ENCODE results near the gene C10orf90.
"Not testable (repeated sequence)": the region's sequence is repeated elsewhere in the genome, so short reads cannot be mapped to it uniquely, and the experiment has no call there.

The C10orf90 gene

DNA sequence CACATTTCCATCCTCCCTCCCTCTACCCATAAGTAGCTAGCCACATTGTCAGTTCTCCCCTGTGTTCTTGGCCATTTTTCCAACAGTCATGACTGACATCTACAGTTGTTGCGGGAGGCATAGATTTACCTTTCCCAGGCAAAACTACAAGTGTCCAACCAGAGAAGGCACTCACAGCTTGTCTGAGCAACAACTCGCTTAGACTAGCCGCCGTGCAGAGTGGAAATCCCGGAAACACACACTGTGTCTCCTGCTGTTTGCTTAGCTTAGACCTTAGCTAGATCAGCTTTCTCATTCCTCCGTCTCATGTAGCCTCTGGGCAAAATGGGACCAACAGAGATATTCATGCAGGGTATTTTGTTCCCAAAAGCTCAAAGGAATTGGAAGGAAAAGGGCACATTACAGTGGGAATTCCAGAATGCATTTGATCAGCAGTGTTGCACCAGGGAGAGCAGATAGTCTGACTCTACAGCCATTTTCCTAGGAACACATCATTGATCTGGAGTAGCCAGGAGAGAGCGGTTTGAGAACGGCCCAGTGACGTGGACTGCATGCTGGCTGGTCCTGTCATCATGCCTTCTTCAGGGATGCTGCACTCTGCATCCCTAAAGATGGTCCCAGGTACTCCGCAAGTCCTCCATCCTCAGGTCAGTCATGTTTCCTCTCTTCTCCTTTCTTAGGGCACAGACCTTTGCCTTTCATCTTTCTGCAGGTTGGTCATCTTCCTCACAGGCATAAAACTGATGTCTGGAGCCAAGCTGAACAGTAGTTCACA is 89.4 kb downstream of the C10orf90 start:
- DNase-seq: no peak

DNA sequence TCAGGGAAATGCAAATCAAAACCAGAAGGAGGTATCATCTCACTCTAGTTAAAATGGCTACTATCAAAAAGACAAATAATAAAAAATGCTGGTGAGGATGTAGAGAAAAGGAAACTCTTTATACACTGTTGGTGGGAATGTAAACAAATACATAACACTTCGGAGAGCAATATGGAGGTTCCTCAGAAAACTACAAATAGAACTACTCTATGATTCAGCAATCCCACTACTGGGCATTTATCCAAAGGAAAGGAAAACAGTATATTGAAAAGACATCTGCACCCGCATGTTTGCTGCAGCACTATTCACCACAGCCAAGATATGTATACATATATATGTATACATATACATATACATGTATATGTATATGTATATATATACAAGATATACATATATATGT is 94.2 kb downstream of the C10orf90 start:
- no peak for DNase-seq

DNA sequence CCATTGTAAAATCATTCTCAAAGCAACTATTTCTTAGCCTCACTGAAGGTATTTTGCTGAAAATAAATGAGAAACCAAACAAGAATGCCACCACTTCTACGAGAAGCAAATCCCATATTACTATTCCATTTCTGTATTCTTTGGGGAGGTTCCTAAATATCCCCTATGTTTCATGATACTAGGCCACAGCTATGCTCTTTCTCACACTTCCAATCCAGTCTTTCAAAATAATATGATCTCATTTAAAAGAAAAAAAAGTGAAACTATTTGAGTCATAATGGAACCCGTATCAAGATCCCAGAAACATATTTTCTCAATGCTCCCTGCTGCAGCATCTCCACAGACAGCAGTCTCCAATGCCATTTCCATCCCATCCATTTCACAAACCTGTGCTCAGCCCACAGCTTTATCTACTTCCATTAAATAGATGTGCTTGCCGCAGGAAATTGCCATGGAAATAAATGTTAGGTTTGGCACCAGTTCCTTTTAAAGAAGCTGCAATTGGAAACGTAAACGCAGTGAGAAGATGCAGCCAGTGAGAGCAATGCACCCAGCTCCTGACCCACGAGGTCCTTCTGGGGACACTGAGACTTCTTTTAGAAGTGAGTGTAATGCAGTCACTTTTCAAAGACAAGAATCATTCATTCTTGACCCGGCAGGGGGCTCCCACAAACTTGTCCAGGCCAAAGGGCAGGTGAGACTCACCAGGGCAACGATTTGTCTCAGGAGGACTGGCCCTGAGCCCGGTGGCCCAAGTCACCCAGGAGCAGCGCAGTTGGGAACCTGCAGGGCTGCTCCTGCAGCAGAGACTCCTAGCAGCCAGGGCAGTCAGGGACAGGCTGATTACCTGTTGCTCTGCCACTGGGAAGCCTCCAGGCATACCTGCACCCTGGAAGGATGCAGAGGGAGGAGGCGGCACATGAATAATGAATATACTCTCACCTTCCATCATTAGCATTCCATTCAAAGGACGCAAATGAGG is 99.6 kb downstream of the C10orf90 start:
- DNase-seq: no peak

DNA sequence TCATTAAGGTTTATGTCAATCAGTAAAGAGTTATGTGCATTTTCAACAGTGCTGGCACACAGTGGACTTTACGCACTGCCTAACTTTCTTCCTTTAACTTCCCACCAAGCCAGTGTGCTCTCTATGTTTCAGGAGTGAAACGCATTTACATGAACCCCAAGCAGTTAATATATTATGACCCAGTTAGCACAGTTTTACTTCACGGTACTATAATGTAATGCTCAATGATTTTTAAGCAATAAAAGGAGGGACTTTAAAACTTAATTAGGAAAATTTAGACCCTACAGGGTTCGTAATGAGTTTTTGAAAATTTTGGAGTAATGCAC is 100.3 kb downstream of the C10orf90 start:
- no peak for DNase-seq

DNA sequence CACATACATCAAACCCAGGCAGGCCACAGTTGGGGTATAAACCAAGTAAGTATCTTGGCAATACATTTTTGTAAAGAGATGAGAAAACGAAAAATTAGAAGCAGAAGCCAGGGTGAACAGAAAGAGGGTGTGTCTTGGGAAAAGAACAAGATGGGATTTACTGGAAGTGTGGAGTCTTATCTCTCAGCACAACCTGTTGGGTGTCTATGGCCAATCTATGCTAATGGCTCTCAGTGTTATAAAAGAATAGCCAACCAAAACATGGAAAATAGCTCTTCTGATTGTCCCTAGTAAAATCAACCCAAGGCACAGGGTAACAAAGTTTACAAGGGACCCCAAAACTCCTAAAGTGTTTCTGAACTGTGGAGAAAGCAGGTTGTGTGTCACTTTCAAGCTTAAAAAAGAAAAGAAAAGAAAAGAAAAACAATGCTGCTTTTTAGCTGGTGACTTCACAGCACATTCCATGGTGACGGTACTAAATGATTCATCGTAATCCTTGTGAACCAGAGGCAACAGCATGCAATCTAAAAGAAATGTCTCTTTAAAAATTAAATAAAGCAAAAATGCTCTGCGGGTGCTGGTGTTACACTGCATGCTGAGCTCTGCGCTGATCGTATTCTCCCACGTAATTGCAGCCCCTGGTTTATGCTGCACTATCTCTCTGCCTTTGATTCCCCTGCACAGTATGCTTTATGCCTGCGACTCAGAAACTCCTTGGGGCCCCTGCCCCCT is 100.8 kb downstream of the C10orf90 start:
- no peak for DNase-seq

DNA sequence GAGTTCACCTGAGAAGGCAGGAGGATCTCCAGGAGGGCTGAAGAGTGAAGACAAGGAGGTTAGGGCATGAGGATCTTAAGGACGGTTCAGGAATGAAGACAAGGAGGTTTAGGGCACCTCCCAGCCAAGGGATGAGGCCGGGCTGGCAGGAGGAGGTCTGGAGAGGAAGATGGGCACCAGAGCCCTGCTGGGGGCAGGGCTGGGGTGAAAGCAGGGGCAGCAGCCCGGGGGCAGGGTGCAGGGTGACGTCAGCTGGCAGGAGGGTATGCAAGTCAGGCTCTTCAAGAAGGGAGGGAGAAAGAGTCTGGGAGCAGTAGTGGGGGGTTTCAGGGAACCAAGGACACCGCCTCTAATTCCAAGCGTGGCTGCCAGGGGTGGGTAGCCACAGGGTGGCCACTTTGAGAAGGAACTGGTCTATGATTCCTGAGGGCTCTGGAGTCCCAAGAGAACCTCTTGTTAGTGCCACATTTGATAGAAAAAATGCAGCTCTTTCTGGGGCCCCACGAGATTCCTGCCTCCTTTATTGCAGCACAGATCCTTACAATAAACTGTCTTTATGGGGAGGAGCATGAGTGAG is 101.6 kb downstream of the C10orf90 start:
- no peak for DNase-seq

DNA sequence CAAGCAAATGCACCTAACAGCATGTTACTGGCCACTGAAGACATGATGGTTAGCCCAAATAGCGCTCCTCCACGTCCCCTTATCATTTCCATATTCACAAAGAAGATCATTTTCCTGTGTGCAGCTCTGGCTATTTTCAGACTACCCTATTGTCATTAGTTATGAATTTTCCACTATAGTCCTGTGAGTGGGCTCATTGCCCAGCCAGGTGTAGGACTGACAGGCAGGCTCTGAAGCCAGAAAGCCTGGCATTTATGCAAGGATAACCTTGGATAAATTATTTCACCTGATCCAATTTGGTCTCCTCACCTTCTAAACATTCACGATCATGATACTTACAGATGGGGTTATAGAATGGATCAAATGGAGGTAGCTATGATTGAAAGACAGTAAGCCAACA is 104.6 kb downstream of the C10orf90 start:
- no peak for DNase-seq

DNA sequence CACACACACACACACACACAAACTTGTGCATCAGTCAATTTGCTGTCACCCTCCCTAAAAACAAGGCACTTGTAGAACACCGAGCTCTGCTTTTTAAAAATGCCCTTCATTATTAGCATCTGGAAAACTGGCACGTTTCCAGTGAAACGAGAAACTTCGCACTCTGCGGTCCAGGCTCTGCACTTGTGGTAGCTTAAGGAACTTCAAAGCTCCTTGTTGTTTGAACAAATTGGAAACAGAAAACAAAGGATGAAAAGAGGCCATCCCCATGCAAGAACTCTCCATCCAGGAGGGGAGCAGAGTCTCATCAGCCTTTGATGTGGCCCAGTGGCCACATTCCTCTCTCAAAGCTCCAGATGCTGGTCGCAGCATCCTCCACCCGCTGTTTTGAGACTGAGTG is 105.1 kb downstream of the C10orf90 start:
- DNase-seq: no peak

DNA sequence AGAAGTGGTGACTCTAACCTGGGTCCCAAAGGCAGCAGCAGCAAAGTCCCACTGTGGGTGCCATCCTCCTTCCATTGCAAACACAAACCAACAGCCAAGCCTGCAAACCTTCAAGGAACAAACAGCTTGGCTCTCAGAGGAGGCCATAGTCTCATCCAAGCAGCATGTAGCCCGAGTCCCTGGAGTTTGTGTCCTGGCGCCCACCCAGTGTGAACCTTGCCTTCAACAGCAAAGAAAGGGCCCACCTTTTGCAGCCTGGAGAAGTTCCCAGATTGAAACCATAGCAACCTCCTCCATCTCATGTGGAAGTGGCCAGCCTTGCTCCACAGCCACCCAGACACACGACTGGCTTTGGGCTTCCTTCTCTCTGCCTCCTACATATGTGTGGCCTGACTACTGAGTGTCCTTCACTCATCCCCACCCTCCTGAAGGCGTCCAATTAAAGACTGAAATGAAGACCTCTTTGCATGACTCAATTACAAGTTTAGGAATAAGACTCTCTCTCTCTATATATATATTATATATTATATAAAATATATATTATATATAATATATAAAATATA is 106.1 kb downstream of the C10orf90 start:
- no peak for DNase-seq

DNA sequence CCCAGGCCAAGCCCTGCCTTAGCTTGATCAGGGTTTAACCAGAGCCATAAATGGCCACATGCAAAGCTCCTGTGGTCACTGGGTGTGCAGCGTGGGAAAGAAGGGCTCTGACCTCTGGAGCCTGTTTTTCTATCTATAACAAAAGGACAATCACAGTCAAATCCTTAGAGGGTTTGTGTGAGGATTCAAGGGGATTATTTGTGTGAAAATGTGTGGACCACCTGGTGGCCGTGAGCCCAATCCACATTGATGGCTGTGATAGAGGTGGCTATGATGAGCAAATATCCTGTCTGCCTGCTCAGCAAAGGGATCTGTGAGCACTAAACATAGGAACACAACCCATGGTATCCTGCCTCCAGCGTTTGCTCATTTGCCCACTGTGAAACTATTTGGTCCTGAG is 107.1 kb downstream of the C10orf90 start:
- no peak for DNase-seq

DNA sequence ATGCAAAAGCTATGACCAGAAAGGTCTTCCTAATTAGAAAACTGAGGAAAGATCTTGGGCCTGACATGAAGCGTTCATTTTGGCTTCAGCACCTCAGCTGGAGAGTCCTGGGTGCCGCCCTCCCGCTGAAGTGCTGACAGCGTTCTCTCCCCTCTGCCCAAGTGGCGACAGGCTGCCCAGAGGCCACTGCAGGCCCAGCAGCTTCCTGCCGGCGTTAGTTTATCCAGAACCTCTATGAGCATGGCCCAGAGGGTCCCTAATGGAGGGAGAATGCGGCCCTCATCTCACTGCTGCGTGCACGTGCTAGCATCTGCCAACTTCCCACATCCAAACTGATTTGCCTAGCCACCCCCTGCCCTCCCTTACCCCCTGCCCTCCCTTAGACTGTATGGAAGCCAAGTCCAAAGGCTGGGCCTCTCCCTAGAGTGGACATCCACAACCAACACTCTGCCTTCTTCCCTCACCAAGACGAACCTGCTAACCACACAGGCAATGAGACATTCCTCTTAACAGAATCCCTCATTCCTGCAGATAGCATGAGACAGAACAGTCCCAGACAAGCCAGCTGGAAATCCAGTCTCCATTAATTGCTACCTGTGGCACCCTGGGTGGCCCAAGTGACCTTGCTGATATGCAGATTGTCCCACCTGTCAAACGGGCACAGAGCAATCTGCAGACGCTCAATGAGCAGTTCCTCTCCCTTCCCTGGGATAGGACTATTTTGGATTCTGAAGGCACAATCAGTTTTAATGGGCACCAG is 108.4 kb downstream of the C10orf90 start:
- DNase-seq: no peak

DNA sequence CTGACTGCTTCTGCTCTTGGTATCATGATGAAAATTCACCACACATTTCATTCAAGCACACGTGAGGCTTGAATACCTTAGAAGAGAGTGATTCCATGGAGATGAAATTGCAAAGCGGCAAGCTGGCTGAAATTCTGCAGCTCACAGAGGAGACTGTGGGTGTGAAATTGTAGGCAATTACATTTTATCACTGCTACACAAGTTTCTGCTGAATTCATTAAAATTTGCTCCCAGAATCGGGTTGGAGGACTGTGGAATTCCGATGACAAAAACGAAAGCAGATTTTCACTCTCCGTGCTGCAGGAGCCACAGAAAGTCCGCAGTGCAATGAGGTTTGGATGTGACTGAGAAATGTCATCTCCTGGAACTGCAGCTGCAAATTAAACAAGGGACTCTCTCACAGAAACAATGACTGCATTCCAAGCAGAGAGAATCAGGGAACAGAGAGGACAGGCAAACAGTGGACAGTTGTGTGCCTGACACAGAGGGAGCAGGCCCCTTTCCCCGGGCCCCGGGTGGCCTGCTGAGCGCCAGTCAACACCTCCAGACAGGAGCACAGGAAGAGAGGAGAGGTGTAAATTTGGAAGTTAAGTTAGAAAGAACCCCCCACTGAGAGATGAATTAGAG is 109.1 kb downstream of the C10orf90 start:
- no peak for DNase-seq

DNA sequence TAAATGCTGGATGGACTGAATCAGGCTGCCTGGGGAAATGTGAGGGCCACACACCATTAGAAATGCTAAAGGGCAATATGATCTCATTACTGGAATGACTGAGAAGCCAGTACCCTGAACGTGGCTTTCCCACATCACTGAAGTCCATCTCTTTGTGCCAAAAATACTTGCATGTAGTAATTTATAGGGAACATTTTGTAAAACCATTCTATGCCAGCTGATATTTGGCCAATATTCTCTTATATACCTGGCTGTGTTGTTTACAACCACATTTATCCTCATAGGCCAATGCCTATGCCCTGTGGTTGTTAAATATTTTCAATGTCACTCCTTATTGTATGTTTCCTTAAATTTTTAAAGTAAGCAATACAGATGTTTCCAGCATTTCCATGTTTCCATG is 111.6 kb downstream of the C10orf90 start:
- no peak for DNase-seq

DNA sequence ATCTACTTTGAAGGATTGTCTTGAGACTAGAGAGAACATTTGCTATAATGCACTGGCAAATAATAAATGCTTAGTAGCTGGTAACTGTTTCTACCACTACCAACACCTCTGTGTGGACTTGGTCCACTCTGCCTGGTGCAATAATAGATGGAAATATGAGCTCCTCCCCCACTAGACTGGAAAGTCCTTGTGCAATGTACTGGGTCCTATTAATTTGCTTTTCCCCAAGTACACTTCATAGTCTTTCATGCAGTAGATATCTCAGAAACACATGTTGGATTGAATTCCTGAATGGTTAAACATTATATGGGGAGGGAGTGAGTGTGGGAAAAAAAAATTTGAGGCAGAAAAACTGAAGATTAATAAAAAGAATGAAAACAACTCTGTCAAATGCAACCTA is 119.3 kb downstream of the C10orf90 start:
- DNase-seq: no peak

DNA sequence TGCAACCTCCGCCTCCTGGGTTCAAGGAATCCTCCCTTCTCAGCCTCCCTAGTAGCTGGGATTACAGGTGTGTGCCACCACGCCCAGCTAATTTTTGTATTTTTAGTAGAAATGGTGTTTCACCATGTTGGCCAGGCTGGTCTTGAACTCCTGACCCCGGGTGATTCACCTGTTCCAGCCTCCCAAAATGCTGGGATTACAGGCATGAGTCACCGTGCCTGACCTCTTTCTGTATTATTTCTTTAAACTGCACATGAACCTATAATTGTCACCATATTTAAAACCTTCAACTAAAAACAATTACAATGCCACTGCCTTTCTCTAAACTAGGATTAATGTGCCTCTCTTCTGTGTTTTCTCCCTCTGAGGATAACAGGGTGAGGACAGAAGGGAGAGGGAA is 119.9 kb downstream of the C10orf90 start:
- DNase-seq: not testable (repeated sequence)

DNA sequence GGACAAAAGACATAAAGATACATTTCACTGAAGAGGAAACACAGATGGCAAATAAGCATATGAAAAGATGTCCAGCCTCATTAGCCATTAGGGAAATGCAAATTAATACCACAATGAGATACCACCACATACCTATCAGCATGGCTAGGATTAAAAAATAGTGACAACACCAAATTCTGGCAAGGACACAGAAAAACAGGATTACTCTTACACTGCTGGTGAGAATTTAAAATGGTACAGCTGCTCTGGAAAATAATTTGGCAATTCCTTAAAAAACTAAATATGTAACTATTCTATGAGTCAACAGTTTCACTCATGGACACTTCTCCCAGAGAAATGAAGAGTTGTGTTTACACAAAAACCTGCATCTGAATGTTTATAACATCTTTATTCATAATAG is 121.1 kb downstream of the C10orf90 start:
- no peak for DNase-seq

DNA sequence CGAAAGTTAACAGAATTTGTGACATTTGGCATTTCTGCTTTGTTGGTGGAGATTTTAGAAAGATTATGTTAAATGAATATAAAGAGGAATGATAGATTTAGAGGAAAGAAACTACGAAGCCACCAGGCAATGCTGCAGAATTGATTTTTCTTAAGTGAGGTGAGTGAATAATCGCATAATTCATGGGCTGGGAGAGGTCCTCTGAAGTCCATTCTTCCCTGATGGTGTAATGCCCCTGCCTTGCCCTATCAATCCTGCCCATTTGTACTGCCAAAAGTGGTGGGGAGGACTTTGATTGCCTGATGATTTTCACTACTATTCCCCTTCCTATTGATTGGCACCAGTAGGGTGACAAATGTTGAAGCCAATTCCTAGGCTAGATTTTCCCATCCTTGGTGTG is 125.9 kb downstream of the C10orf90 start:
- no peak for DNase-seq

DNA sequence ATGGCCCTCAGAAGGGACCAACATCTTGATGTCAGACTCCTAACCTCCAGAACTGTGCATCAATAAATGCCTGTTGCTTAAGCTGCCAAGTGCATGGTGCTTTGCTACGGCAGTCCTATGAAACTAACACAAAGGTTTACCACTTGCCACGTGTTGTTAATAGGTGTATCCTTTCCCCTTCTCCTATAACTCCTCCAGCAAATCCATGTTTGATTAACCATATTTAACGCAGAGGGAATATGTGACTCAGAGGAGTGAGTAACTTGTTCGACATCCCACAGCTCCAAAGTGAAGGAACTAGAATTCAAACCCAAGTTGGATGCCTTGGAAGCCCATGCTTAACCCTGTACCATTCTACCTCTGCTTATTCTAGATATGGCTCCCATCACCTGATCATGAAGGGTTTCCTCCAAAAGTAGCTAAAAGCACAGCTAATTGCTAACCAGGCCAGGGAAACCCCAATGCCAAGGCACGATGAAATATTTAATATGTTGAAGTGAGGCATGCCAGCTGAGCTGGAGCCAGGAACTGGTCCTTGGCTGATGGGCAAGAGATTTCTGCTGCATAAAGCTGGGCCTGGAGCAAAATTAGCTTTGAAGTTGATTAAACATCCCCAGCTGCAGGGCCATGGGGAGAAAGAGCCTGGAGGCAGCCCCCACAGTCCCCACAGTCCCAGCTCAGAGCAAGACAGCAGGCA is 131.9 kb downstream of the C10orf90 start:
- no peak for DNase-seq

DNA sequence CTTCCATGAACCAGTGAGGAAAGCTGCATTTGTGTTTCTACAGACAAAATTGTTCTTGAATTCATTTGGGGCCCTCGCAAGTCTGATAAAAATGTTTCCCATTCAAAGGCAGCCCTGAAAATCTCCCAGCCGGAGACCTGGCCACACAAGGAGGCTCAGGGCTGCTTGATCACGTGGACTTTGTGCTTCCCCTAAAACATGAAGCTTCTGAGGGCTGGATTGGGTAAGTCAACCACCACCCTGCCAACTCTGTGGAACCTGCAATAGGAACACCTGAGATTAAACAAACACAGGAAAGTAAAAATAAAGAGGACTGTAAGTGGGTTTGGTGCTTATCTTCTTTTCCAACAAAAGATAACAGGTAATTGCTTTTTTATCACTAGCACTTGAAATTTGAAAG is 133.8 kb downstream of the C10orf90 start:
- DNase-seq: no peak

DNA sequence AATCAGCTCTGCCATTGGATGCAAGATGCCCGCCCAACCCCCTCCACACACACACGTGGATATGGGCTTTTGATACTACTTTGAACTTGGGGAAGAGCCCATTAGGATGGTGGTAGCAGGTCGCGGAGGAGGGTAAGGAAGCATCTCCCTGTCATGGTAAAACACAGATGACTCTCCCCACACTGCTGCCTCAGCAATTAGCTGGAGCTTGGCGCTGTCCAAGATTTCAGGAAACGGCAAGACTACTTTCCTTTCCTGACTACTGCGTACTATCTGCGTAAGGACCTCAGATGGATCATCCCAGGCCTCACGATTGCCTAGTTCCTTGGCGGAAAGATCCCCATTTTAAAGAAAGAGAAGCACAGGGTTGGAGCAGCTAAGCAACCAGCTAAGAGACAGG is 134.3 kb downstream of the C10orf90 start:
- DNase-seq: no peak

DNA sequence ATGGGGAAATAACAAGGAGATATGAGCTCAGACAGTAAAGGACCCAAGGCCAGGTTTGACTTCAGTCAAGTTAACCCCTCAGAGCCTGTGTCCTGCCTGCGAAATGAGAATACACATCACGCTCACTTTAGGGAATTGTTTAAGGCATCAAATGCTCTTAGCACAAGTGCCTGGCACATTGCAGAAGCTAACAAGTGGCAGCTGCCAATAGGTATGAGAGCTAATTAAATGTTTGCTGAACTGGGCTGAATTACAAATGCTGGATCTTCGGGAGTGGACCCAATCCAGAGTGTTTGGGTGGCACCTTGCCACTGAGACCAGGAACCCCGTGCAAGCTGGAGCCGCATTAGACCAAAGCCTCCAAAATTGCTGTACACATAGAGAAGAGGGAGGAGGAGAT is 136.8 kb downstream of the C10orf90 start:
- DNase-seq: no peak

Data from KG1 (cell line).